ENCODE results near the gene TIGD1.

The TIGD1 gene

DNA sequence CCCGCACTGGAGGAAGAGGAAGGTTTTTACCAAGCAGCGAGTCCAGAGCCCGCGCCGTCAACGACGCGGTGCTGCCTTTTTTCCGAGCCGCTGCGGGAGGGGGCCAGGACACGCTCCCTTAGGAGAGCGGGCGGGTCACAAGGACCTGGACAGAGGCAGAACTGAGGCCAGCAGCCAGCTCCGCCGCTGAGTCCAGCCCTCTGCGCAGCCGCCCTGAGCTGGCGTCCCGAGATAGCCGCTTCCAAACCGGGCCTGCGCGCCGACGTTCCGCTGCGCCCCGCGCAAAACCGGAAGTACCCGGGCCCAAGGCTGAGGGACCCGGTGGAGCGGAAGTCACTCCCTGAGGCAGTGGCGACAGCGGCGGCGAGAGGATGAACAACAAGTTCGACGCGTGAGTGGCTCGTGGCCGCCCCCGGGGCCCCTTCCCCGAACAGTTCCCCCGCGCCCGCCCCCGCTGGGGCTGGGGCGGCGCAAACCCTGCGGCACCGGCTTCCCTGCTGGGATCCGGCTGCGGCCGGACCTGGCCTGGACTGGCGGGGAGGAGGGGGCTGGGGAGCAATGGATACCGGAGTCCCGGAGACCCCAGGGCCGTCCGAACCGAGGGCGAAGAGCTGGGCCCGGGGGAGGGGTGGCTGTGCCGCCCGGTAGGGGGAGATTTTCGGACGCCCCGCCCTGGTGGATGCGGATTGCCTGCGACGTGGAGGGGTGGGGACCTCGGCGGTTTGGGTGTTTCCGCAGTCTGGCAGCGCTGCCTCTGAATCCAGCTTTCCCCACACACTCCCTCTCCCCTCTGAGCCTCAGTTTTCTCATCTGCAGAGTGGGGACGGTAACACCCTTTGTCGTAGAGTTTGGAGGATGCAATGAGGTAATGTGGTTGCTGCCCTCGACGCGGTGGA is at the start of gene TIGD1, which contains the start of gene EIF4E2:
Gene TIGD1 (minus strand): TSS at position 204 of the 896 bp plus-strand sequence. CDS start 675 bp downstream, outside the sequence.
Gene EIF4E2 (plus strand): TSS at position 336 of the 896 bp plus-strand sequence. CDS start 36 bp downstream, at position 372.
- peak; percentile 95 for DNase-seq (ENCODE audit: low spot score)

DNA sequence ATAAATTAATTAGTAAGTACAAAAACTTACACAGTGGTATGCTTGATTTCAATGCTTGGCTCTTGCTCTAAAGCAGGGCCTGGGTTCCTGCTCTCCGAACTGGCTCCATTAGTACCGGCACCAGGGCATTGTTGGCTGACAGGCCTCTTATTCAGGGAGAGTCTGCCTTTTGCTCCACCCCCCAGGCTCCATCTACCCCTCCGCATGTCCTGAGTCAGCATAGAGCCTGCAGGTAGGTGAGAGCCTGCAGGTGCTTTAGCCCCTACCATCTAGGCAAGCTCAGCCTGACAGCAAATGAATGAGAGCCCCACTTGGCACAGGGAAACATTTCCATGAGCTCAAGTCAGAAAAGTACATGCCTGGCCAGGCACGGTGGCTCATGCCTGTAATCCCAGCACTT is 47.9 kb upstream of the TIGD1 start:
- DNase-seq (ENCODE audit: low spot score), result no peak

- DNase-seq (ENCODE audit: low spot score), result no peak
Observed at GRCh38 chr2:232597362-232598079, 47.2 kb upstream of the TIGD1 start.

DNA sequence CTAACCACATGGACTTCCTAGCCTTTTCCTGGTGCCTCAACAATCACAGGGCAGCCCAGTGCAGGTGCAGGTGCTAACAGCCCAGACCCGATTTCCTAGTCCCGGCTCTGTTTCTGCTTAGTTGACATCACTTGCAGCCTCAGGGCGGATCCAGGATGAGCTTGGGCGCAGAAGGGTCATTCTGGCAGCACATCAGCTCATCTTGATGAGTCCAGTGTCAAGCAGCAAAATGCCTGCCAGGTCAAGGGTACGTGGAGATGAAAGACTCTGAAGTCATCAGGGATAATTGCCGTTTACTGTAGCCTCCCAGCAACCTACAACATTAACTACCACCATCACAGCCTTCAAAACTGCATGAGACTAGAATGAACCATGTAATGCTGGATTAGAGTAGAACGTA is 43.6 kb upstream of the TIGD1 start:
- no peak for DNase-seq (ENCODE audit: low spot score)

- no peak for DNase-seq (ENCODE audit: low spot score)
Observed at GRCh38 chr2:232592772-232593395, 42.5 kb upstream of the TIGD1 start.

DNA sequence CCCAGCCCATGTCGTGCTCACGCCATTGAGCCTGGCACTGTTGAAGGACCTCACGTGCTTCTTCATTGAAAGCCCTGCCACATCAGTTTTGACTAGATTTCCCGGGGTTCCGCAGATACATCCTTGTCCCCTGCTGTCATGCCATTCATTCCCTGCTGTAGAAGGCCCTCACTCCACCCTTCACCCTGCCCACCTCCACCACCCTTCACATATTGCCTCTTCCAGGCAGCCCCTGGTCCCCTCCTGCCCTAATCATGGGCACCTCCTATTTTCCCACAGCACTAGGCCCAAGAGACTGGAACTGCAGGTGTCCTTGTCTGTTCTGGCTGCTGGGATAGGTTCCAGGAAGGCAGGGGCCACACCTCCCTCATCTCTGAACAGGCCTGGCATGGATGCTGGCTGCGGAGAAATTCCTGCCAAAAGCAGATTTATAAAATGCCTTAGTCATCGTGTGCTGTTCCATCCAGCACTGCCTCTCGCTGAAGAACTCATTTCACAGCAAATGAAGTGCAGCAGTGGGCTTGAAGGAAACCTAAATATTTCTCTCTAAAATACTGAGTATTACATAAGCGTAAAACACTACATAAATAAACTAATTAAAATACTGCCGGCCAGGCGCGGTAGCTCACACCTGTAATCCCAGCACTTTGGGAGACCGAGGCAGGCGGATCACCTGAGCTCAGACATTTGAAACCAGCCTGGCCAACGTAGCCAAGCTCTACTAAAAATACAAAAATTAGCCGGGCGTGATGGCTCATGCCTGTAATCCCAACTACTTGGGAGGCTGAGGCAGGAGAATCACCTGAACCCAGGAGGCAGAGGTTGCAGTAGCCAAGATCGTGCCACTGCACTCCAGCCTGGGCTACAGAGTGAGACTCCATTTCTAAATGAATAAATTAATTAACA is 38.6 kb upstream of the TIGD1 start:
- DNase-seq (ENCODE audit: low spot score), result no peak

DNA sequence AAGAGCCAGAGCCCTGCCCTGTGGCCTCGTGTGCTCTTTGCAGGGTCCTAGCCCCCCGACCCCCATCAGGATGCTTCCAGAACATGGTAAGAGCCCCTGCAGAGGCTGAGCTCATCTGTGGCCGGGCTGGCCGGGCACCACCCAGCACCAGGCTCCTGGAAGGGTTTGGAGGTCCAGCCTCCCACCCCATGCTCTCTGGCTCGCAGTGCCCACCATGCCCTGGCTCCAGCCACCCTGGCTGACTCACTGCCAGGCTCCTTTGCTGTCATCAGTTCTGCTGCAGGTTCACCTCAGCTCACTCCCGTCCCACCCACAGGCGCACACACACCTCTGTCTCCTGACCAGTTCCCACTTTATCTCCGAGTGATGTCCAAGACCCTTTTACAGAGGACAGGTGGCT is 37.7 kb upstream of the TIGD1 start:
- DNase-seq (ENCODE audit: low spot score), result no peak

GRCh38 chr2:232587512-232587911 is 37.2 kb upstream of the TIGD1 start:
- no peak for DNase-seq (ENCODE audit: low spot score)

GRCh38 chr2:232586943-232587505 is 36.7 kb upstream of the TIGD1 start:
- DNase-seq (ENCODE audit: low spot score), result no peak

GRCh38 chr2:232584238-232584637 is 33.9 kb upstream of the TIGD1 start:
- DNase-seq (ENCODE audit: low spot score), result no peak

- DNase-seq (ENCODE audit: low spot score), result no peak
Observed at GRCh38 chr2:232581725-232582124, 31.4 kb upstream of the TIGD1 start.

- DNase-seq (ENCODE audit: low spot score), result no peak
Observed at GRCh38 chr2:232580648-232580981, 30.3 kb upstream of the TIGD1 start.

DNA sequence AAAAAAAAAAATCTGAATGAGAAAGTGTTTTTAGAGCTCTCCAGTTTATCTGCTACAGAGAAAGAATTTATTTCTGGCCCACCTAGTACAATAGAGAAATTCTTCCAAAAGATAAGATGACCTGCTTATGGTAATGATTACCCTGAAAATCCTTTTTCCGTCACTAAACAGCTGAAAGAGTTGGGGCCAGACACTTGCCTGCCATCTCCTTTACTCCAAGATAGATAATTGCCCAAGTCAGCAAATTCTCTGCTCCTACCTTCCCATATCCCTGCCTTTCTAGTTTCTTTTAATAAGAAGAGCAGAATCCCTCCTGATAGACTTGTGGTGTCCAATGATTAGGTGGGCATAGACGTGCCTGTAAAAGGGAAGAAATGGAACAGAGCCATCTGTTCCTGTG is 28.3 kb upstream of the TIGD1 start:
- DNase-seq (ENCODE audit: low spot score), result no peak

DNA sequence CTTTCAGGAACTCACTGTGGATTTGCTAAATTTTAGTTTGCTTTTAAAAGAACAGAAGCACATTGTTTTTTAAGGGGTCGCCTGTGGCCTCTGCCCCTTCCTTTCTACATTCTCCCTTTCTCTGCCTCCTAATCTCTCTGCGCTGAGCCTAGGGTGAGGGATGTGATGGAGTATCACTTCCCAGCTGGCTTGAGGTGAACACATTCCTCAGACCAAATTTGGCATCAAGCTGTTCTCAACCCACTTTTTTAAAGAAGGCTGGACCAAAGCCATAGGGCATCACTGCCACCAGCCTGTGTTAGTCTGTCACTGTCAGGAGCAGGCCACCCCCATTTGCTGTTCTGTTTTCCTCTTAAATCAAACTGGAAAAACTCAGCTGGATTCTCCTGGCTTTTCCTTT is 27.5 kb upstream of the TIGD1 start:
- DNase-seq (ENCODE audit: low spot score), result no peak

DNA sequence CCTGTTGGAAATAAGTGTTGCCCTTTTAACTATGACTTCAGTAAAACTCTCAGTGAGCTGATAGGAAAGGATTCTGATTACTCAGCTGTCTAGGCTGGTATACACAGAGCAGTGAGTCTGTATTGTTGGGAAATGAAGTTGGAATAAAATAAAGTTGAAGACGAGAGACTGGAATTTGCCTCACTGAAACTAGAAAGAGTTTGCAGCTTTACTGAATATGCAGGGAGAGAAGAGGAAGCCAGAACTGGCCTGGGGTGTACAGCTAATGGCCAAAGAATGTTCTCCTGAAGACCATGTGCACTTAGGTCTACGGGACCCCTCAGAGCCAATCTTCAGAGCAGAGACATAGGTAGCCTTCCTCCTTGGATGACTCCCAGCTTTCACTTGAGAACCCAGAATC is 26.6 kb upstream of the TIGD1 start:
- DNase-seq (ENCODE audit: low spot score), result no peak

- DNase-seq (ENCODE audit: low spot score), result no peak
Observed at GRCh38 chr2:232575404-232575746, 25.0 kb upstream of the TIGD1 start.

- DNase-seq (ENCODE audit: low spot score), result no peak
Observed at GRCh38 chr2:232574674-232575403, 24.5 kb upstream of the TIGD1 start.

- no peak for DNase-seq (ENCODE audit: low spot score)
Observed at GRCh38 chr2:232573771-232574435, 23.5 kb upstream of the TIGD1 start.

GRCh38 chr2:232573042-232573441 is 22.7 kb upstream of the TIGD1 start:
- DNase-seq (ENCODE audit: low spot score), result no peak

- no peak for DNase-seq (ENCODE audit: low spot score)
Observed at GRCh38 chr2:232571026-232571474, 20.7 kb upstream of the TIGD1 start.

Data from NAMALWA (cell line).